HG03159 (cell line): Measurements from ENCODE around the gene ITPRID2.

Experiments
- ATAC-seq: cut with Tn5 transposase; IDR thresholded peaks from one replicate; pipeline ENCODE4 v1.9.1; 2021; ENCODE audit warnings: mild to moderate bottlenecking, moderate library complexity; ENCODE audit not compliant: unreplicated experiment

Gene ITPRID2

GRCh38 chr2:181891258-181891965 is at the start of gene ITPRID2:
ITPRID2 (plus strand) TSS chr2:181891730; CDS start chr2:181892067, 337 bp downstream.
- ATAC-seq = peak; percentile 91

DNA sequence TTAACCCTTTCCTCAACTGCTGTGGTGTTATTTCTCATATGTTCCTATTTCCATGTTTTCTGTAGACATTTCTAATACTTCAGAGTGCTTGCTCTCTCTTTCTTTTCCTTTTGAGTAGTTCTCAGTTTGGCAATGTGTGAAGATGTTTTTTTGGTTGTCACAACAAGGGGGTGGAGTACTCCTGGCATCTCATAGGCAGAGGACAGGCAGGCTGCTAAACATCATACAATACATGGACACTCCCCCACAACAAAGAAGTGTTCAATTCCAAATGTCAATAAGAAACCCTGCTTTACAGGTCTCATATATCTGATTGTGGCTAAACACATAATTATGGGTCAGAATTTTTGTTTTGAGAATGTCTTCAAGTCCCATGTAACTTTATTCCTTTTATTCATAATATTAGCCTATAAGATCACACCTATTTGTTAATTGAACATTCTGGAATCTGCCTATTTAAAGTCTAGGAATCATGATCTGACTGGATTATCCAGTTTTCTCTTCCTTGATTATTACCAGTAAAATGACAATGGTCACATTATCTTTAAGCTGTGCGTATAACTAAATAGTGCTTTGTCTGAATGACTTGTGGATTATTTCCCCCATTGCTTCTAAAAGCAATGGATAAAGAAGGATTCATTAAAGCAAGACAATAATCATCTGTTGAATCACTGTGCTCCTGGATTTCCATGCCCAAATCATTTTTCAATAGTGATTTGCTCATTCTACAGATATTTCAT is 46.8 kb upstream of the ITPRID2 start:
- ATAC-seq = no peak

GRCh38 chr2:181846399-181847197 is 44.9 kb upstream of the ITPRID2 start:
- no peak for ATAC-seq

GRCh38 chr2:181847198-181847556 is 44.4 kb upstream of the ITPRID2 start:
- ATAC-seq = no peak

- ATAC-seq = no peak
Measured at GRCh38 chr2:181847702-181848101, 43.8 kb upstream of the ITPRID2 start.

DNA sequence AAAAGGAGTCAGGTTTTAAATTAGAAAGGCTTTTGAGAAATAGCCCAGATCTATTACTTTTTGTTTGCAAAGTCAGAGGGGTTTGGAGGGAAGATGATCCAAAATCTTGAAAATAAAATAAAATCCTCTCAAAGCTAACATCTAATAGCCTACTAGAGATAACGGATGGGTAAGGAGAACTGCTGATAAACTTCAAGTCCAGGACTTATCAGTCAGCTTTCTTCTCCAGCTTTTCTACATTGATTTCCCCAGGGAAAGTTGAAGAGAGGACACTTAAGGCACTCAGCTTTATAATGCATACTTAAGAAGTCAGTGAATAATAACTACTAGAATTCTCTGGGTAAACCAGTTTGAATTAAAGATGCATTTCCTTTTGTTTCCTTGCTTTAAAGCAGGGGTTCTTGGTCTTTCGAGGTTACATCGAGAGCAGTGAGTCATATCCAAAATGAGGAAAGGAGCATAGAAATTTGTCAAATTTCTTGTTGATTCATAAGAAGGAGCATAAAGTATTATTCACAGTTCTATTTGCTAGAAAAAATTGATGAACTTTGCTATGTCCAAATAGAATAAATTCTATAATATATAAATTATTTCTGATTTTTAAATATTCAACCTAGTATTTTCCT is 43.2 kb upstream of the ITPRID2 start:
- no peak for ATAC-seq

GRCh38 chr2:181849601-181850000 is 41.9 kb upstream of the ITPRID2 start:
- ATAC-seq = no peak

DNA sequence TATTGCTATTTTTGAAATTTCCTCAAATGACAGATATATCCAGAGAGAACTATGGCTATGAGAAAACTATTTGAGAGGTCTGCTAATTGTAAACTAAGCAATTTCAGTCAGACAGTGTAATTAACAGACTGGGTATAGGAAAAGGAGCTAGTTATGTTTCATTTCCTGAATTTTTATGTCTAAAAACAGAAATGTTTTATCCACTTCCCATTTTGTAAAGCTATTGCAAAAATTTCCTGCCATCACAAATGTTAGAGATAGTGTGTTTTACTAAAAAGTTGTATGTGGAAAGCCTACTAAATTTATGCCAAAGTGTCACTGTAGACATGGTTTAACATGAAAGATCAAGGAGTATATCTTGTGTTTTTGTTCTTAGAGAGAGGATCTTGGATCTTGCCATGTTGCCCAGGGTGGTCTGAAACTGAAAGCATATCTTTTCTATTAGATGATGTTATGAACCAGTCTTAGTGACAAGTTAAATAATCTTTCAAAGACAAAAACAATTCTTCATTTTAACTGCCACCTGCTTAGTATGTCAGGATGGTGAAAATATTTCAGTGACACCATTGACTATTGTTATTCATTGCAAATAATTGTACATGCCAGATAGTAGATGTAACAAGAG is 40.5 kb upstream of the ITPRID2 start:
- ATAC-seq = peak; percentile 75

GRCh38 chr2:181851726-181852125 is 39.8 kb upstream of the ITPRID2 start:
- no peak for ATAC-seq

DNA sequence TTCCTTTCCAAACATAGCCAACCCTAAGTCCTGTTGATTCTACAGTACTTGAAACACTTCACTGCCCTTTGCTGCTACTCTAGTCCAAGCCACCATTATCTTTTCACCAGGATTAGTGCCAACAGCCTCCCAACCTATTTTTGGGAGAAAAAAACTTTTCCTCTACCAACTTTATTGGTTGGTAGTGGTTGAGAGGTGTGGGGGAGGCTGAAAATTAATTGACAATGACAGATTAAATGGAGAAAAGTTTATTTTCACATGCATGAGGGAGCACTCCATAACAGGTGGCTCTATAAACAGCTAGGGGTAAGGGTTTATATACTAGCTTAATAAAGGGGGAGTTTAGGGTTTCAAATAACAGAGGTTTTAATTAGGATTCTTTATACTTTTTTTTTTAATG is 37.8 kb upstream of the ITPRID2 start:
- no peak for ATAC-seq

DNA sequence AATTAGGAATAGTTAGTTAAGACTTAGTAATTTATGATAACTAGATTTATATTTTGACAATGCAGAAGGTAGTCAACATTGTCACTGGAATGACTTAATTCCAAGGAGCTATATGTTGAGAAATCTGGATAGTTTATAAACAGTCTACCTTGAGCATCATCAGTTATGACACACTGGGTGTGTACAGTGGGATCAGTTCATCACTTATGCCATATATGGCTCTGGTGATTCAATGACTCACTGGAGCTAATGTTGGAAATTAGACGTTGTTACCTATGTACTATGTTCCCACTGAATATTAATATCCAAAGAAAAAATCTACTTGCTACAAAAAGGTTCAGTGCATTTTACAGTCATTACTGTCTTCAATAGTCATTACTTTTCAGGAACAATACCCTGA is 34.0 kb upstream of the ITPRID2 start:
- no peak for ATAC-seq

- ATAC-seq = no peak
Measured at GRCh38 chr2:181858600-181858999, 32.9 kb upstream of the ITPRID2 start.

- no peak for ATAC-seq
Measured at GRCh38 chr2:181859123-181859522, 32.4 kb upstream of the ITPRID2 start.

- no peak for ATAC-seq
Measured at GRCh38 chr2:181859803-181860202, 31.7 kb upstream of the ITPRID2 start.

DNA sequence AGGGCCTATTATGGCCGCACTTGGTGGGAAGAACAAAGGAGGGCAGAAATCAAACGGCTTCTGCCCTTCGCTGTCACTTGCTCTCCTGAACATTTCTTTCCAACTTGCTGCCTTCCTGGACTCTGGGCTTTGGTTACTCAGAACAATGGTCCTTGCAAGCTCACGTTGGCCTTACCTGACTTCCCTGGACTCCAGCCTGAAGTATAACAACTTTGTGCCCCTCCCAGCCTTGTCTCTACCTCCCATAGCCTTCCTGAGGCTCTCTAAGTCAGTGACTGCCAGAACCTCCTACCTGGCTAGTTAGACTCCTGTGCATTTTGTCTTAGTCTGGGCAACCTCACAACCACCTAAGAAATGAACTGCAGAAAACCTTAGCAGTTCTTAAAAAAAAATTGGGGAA is 30.2 kb upstream of the ITPRID2 start:
- ATAC-seq = no peak

DNA sequence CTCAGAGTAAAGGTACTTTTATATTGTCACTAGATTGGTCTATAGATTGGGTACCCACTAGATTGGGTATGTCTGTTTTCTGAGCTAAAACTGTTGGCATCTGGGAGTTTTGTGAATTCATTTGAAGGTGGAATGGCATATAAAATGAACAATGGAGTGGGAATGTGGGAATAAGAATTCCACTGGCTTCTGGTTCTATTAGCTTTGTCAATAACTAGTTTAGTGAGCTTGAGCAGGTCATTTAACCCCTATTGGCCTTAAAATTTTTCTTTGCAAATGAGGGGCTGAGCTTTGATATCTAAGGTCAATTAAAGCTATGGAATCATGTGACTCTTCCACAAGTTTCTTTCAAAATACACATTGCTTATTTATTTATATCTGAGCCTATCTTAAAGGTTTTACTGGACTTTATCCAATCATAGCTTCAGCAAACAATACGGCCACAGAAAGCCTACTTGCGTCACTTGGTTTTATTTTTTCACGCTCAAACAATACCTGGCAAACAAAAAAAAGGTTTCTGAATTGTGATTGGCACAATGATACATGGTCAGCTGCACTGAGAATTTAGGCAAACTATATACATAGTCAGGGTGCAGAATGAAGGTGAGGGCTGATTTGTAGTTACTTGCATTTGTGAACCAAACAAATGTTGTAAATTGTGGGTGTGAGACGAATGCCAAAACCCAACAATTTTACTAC is 28.8 kb upstream of the ITPRID2 start:
- ATAC-seq = no peak

DNA sequence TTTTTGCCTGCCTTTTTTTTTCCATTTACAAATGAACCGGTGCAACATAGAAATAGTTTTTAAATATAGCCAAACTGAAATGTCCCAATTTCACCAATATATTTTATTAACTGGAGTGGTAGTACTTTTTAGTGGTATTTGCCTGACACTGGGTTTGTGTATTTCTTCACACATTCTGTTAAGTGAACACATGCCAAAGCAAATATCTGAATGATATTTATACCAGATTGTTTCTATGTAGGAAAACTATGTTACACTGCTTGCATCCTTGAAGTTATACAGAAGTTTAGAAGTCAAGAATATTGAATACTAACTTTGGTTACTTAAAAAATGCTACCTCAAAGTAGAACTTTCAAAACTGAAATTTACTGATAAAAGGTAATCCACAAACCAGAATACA is 19.4 kb upstream of the ITPRID2 start:
- no peak for ATAC-seq

GRCh38 chr2:181876614-181877063 is 14.9 kb upstream of the ITPRID2 start:
- no peak for ATAC-seq

DNA sequence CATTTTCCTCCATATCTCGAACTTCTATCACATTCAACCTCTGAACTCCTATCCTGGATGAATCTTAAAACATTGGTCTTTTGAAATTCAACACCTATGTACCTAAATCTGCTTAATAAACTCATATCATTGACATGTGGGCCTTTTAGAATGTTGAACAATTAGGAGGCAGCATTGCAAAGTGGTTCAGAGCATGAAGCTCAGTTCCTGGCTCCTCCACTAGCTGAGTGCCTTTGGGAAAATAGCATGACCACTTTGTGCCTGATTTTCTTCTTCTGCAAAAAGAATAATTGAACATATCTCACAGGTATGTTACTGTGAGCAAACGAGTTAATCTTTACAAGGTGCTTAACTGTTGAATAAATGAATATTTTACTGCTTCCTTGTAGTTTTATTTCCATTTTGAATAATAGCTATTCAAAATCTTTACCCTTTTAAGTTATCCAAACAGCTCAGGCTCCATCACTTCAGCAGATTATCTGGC is 14.3 kb upstream of the ITPRID2 start:
- ATAC-seq = no peak

- no peak for ATAC-seq
Measured at GRCh38 chr2:181878448-181878847, 13.1 kb upstream of the ITPRID2 start.
